Measurements from ENCODE around the gene SRSF8.

- no peak for TF ChIP-seq CTCF (IDR thresholded peaks at IDR 0.05)
- no peak for TF ChIP-seq POLR2A (IDR thresholded peaks at IDR 0.05)
- TF ChIP-seq EP300 (IDR thresholded peaks at IDR 0.05) = no peak
These were observed 34.3 kb downstream of the SRSF8 start for GRCh38 chr11:95100856-95101507.
